ENCODE data around the gene LAMC1. TPM values are rescaled to one million over a fixed set of nuclear protein-coding genes. Genes with fewer than 3 reads are reported as not detected.
"Not testable (repeated sequence)": the region's sequence is repeated elsewhere in the genome, so short reads cannot be mapped to it uniquely, and the experiment has no call there.

The LAMC1 gene
- total RNA-seq, 1 donor from 2014 or later = 104 TPM

- intact Hi-C loops (cut with DNase I) = no loop called here
- DNase-seq (ENCODE audit: low spot score) = no peak
These were observed 47.9 kb downstream of the LAMC1 start for GRCh38 chr1:183070923-183071618.

DNA sequence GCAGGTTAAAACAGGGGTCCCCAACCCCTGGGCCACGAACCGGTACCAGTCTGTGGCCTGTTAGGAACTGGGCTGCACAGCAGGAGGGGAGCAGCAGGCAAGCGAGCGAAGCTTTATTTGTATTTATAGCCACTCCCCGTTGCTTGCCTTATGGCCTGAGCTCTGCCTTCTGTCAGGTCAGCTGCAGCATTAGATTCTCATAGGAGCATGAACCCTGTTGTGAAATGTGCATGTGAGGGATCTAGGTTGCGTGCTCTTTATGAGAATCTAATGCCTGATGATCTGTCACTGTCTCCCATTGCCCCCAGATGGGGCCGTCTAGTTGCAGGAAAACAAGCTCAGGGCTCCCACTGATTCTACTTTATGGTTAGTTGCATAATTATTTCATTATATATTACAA lies 49.4 kb downstream of the LAMC1 start:
- intact Hi-C loops (cut with DNase I) = not testable (repeated sequence)

DNA sequence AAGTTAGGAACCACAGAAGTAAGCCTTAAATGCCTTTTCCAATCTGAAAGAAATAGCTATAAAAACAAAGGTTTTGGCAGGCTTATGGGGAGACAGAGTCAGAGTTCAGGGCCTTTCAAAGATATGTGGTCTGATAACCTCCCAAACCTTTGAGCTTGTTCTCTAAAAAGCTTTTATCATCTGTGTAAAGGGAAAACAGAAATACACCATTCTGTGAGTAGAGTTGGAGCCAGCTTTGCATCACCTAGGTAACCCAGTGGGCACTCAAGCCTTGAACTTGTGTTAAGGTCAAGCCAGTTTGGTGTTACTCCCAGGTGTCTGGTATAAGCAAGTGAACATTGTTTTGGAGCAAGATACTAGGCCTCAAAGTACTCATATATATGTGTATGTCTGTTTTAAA lies 50.1 kb downstream of the LAMC1 start:
- no peak for DNase-seq (ENCODE audit: low spot score)
- intact Hi-C loops (cut with DNase I) = no loop called here

More for the DNA sequence above, 49.4 kb downstream of the LAMC1 start:
- DNase-seq (ENCODE audit: low spot score) = not testable (repeated sequence)

DNA sequence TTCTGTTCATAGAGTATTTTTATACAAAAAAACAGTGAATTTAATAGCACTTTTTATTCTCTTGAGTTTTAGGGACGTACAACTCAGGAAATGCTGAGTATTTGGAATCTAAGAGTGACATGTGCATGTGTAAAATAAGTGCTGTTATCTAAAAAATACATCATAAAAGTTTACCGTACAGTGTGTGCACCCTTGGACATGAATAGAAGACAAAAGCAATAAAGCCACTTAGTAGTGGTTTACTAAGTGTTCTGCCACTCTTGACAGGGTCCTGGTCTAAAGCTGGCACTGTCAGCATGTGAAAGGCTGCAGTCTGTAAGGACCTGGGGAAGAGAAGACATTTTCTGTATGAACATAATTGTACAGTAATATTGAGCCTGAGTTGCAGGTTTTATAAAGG lies 51.0 kb downstream of the LAMC1 start:
- intact Hi-C loops (cut with DNase I) = no loop called here

DNA sequence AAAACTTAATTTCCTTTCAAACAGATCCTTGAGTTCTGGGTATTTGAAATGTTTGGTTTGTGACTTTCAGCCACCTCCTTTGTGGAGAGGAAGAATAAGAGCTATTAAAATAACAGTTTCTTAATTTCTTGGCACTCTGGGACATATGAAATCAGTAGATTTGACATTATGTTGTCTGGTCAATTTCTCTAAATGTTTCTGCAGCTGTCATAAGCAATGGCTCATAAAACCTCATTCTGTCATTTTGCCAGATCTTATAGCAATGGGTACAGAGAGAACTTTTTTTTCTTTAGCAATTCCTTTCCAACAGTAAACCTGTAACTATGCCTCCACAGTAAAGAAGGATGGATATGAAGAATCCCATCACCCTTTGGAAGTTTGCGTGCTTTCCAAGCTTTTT lies 52.6 kb downstream of the LAMC1 start:
- DNase-seq (ENCODE audit: low spot score) = no peak
- intact Hi-C loops (cut with DNase I) = no loop called here

More for the DNA sequence above, 51.0 kb downstream of the LAMC1 start:
- no peak for DNase-seq (ENCODE audit: low spot score)

- DNase-seq (ENCODE audit: low spot score) = no peak
- intact Hi-C loops (cut with DNase I) = no loop called here
These were observed 53.9 kb downstream of the LAMC1 start for GRCh38 chr1:183077097-183077496.

DNA sequence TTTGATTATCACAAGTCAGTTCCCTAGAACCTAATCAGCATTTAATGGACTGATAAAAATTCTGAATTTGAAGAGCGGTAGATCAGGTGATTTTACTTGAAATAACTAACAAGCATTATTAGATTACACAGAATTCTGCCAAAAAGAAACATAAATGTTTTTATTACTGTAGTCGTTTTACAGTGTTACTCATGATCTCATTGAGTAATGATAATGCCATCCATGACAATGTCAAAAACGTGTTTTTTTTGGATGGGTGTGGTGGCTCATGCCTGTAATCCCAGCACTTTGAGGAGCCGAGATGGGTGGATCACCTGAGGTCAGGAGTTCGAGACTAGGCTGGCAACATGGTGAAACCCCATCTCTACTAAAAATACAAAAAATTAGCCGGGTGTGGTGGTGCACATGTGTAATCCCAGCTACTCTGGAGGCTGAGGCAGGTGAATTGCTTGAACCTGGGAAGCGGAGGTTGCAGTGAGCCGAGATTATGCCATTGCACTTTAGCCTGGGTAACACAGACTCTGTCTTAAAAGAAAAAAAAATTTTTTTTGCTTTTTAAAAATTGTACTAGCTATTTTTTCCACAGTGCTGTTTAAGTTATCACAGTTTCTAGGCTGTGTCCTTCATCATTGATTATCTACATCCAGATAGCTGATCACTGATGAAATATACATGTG lies 56.6 kb downstream of the LAMC1 start:
- DNase-seq (ENCODE audit: low spot score) = no peak
- intact Hi-C loops (cut with DNase I) = no loop called here

- no peak for DNase-seq (ENCODE audit: low spot score)
- intact Hi-C loops (cut with DNase I) = no loop called here
These were observed 57.2 kb downstream of the LAMC1 start for GRCh38 chr1:183080406-183080805.

- intact Hi-C loops (cut with DNase I) = no loop called here
- DNase-seq (ENCODE audit: low spot score) = no peak
These were observed 58.3 kb downstream of the LAMC1 start for GRCh38 chr1:183081402-183082120.

GRCh38 chr1:183082650-183083049 lies 59.4 kb downstream of the LAMC1 start:
- no peak for DNase-seq (ENCODE audit: low spot score)

DNA sequence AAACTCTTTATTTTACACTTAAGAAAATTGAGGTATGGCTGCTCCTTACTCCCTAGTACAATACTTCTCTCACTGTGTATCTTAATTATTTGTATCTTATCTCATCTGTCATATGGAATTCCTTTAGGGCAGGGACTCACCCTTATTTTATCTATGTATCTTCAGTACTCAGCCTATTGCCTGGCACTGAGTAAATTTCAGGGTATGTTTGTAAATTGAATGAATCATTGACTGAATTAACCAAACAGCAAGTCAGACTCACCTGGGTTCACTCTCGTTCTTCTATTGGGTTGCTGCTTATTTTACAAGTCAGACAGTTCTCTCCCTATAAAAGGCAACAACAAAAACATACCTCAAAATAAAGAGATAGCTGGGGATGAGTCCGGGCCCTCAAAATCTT lies 63.8 kb downstream of the LAMC1 start:
- intact Hi-C loops (cut with DNase I) = no loop called here

More at GRCh38 chr1:183082650-183083049, 59.4 kb downstream of the LAMC1 start:
- intact Hi-C loops (cut with DNase I) = no loop called here

GRCh38 chr1:183089025-183089639 lies 65.9 kb downstream of the LAMC1 start:
- intact Hi-C loops (cut with DNase I) = no loop called here
- no peak for DNase-seq (ENCODE audit: low spot score)

More for the DNA sequence above, 63.8 kb downstream of the LAMC1 start:
- no peak for DNase-seq (ENCODE audit: low spot score)

- no peak for DNase-seq (ENCODE audit: low spot score)
- intact Hi-C loops (cut with DNase I) = no loop called here
These were observed 67.3 kb downstream of the LAMC1 start for GRCh38 chr1:183090391-183091006.

- intact Hi-C loops (cut with DNase I) = no loop called here
- no peak for DNase-seq (ENCODE audit: low spot score)
These were observed 68.0 kb downstream of the LAMC1 start for GRCh38 chr1:183091181-183091580.

DNA sequence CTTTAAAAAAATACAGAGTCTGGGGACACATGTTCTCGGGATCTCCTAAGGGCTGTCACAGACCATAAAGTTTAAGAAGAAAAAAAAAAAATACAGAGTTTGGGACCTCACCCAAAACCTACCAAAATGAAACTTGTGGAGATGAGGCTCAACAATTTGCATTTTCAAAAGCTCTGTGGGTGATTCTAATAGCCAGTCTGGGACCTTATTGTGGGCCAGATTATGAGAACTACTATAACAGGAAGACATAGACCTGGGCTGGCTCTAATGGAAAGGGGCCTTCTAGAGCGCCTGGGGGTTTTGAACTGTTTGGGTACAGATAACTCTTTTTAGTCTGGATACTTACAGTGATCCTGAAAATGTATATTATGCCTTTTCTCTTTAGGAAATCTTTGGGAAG lies 69.1 kb downstream of the LAMC1 start:
- DNase-seq (ENCODE audit: low spot score) = no peak
- intact Hi-C loops (cut with DNase I) = no loop called here

GRCh38 chr1:183093066-183093668 lies 69.9 kb downstream of the LAMC1 start:
- intact Hi-C loops (cut with DNase I) = no loop called here
- DNase-seq (ENCODE audit: low spot score) = no peak

DNA sequence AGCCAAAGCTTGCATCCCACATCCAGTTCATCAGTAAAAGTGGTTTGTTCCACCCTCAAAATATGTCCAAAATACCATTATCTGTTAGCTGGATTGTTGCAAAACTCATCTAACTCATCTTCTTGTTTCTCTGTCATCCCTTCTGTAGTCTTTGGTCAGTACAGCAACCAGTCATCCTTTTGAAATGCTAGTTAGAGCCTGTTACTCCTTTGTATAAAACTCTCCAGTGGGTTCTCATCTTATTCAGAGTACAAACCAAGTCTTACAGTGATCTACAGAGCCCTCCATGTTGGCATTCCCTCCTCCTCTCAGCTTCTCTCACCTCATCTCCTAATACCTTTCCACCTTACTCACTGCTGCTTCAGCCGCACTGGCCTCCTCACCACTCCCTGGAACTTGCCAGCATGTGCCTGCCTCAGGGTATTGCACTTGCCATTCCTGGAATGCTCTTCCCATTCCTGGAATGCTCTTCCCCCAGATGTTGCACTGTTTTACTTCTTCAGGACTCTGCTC lies 70.6 kb downstream of the LAMC1 start:
- intact Hi-C loops (cut with DNase I) = no loop called here
- DNase-seq (ENCODE audit: low spot score) = no peak

GRCh38 chr1:183094351-183094750 lies 71.1 kb downstream of the LAMC1 start:
- intact Hi-C loops (cut with DNase I) = no loop called here
- DNase-seq (ENCODE audit: low spot score) = no peak

GRCh38 chr1:183096351-183096750 lies 73.1 kb downstream of the LAMC1 start:
- intact Hi-C loops (cut with DNase I) = no loop called here
- no peak for DNase-seq (ENCODE audit: low spot score)
